PC-3 (cell line): ENCODE measurements around the gene BSG.

Experiments used
- CTCF ChIP-seq: fragments of 300-600 bp; sonication (generic); conservative IDR thresholded peaks from 2 replicates; pipeline ENCODE4 v1.5.1; 2017; ENCODE audit warnings: antibody characterized with exemption, low read depth, mild to moderate bottlenecking, low read length
- EZH2 ChIP-seq: fragments of 300-600 bp; sonication (generic); IDR thresholded peaks from one replicate; pipeline ENCODE4 v1.6.1; 2017; ENCODE audit warnings: antibody characterized with exemption, mild to moderate bottlenecking, low read length; ENCODE audit not compliant: unreplicated experiment
- EZH2phosphoT487 ChIP-seq: fragments of 300-600 bp; sonication (generic); IDR thresholded peaks from 2 replicates; pipeline ENCODE4 v1.6.1; 2018; ENCODE audit warnings: mild to moderate bottlenecking, antibody characterized with exemption, low read length, borderline replicate concordance

DNA sequence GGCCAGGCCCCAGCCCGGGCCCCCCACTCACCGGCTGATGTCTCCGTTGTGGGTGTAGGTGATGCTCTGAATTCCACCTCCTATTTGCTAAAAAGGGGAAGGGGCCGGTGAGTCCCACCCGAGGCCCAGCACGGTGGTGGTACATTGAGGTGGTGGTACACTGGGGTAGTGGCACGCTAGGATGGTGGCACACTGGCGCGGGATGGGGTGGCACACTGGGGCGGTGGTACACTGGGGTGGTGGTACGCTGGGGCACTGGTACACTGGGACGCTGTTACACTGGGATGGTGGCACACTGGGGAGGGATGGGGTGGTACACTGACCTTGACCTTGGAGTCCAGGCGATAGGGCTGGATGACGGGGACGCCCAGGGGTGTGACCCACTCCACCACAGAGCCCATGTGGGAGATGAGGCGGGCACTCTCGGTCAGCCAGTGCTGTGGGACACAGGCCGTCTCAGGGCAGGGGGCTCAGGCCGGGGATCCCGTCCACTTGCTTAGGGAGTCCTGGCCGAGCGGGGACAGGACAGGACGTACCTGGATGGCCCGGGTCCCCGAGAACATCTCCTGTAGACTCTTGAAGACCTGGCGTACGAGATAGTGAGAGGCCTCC lies 46.4 kb downstream of the BSG start:
- TF ChIP-seq CTCF (no peak), EZH2 (no peak), EZH2phosphoT487 (no peak)
